Activated naive CD4-positive, alpha-beta T cell treated with anti-CD3 and anti-CD28 coated beads, Interleukin-2, amount 50 U/mL, for 16 hours (primary cell): Measurements from ENCODE around the gene SPRR5.

ENCODE experiments used
- DNase-seq: peaks from one replicate; pipeline ENCODE4 v3.0.0-alpha.2; 2020

Gene SPRR5

DNA sequence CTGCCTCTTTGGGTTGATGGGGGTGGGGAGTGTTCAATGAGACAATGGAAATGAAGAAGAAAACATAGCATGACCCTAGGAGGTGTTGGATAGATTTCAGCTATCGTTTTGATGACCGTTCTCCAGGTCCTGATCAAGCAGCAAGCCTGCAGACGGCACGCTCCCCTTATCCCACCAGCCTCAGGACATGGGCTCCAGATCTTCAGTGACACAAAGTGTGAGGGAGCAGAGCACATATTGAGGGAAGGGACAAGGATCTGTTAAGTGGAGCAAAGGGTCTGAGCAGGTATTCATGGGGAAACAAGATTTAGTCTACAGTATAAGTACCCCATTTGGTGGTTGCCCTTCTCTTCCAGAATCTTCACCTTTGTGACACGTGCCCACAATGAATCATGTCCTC is 4.7 kb downstream of the SPRR5 start:
- DNase-seq: no peak

DNA sequence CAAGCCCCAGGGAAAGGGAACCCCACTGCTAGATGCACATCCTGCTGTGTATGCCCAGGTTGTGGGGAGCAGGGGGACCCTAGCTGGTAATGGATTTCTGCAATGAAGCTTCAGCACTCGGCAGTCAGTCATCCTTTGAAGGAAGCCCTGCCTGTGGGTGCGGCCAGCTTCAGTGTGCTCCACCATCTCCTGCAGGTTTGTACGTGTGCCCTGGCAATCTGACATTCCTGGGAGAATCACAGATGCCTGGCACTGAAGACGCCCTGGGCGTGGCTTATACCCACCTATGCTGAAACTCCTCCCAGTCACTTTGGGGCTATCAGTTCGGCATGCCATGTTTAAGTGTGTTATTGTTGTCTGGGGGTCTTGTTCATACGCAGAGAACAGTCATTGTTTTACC is 6.8 kb downstream of the SPRR5 start:
- no peak for DNase-seq

DNA sequence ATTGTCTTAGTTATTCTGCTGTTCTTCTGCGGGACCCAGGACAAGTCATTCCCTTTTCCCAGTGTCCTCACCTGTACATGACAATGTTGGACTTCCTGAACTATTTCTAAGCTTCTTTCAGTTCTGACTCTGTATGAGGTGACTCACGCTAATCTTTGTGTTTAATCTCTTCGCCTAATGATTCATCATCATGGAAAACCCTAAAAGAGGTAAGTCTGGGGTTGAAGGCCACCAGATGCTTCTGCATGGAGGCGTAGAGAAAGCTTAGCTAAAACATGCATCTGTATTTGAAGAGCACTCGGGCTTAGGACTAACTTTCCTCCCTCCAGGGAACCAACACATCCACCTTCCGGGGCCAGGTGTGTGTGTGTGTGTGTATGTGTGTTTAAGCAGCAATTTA is 7.4 kb downstream of the SPRR5 start:
- no peak for DNase-seq

DNA sequence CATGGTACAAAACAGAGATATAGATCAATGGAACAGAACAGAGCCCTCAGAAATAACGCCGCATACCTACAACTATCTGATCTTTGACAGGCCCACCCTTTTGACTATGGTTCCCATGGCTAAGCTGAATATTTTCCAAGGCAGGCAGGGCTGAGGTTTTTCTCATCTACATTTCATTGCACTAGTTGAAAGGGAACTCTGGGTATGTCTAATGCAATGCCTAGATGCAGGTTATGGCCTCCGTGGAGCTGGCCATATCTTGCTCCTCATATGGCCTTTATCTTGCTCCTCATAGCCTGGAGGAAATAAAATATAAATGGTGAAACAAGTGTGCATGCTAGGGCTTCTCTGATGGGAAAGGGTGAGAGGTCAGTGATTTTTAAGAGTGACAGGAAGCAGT is 10.6 kb downstream of the SPRR5 start:
- DNase-seq: no peak

DNA sequence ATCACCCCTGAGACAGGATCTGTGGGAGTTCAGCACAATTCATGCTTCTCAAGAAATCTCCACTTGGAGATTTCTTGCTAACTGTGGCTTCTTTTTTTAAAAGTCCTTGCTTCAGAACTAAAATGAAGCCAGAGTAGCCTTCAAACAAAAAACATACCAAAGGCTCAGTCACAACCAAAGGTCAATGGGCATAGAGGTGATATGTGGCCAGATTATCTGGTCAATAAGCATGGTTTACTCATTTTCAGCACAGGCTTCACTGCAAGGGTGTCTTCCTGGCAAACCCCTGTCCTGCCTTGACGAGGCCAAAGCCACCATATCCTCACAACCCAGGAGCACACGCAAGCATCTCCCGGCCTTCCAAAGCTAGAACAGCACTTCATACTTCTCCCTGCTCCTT is 12.3 kb downstream of the SPRR5 start:
- no peak for DNase-seq

DNA sequence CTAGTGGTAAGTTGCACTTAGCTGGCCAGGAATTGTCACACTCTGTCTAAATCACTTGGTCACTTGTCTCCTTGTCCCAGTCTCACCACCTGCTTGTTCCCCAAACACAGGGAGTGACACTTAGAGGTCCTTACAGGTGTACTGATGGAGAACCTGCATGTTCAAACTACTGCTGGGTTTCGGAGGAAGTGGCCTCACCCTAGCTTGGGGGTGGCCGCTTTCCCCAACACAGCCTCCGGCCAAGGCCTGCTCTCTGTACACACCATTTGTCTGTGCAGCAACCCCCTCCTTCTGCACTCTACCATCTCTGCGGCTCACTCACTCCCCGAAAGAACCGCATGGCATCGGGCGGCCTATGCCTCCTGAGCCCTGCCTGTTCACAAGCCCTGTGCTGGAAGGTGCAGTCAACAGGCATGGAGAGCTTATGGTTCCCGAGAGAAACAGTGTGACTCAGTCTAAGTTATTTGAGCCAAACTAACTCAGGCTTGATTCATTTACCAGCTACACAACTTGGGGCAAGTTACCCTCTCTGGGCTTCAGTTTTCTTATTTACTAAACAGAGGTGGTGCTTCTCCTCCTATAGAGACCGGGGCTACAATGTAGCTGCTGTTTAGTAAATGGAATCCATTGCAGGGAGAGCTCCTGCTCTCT is 12.9 kb downstream of the SPRR5 start:
- no peak for DNase-seq

DNA sequence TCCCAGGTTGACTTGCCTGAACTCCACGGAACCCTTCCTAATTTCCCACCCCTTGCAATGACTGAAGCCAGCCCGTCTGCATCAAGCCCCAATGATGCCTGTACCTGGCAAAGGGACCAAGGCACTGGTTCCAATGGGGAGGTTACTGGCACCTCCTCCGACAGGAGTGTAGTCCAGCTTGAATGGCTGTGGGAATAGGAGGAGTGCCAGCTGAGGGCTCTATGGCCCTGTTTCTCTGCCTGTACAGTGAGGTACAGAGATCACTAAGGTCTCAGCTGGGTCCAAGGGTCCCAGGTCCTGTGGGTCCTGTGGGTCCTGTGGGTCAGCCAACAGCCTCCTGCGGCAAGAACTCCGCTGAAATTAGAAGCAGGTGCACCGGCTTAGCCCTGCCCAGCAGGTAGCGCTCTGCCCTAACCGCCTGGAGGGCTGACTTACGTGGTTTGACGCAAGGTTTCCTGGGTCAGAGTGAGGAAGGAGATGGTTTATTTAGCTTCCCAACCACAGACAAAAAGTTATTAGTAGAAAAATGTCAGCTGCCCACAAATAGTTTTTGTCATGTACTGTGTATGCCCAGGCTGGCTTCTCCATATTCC is 13.5 kb downstream of the SPRR5 start:
- DNase-seq: no peak

DNA sequence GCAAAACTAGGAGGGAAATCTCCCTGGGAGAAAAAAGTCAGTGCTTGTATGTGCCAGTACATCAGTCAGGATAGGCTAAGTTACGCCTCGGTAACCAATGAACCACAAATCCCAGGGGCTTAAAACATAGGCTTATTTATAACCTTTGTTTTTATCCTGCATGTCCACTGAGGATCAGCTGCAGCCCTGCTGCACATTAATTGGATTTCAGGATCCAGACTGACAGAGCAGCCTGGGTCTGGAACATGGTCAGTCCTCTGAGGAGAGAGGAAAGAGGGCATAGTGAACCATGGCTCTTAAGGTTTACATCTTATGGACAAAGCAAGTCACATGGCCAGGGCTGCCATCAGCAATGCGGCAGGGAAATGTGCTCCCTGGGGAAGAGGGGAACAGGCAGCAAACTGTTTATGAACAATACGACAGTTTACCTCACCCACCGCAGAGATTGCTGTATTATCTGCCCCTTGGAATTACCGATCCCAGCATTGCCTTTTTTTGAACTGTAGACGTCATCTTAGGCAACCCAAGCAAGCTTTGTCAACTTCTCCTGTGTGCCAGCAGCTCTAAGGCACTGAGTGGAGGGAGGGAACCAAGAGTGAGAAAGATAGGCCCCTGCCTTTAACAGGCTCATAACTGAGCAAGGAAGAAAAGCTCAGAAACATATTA is 14.4 kb downstream of the SPRR5 start:
- DNase-seq: no peak

DNA sequence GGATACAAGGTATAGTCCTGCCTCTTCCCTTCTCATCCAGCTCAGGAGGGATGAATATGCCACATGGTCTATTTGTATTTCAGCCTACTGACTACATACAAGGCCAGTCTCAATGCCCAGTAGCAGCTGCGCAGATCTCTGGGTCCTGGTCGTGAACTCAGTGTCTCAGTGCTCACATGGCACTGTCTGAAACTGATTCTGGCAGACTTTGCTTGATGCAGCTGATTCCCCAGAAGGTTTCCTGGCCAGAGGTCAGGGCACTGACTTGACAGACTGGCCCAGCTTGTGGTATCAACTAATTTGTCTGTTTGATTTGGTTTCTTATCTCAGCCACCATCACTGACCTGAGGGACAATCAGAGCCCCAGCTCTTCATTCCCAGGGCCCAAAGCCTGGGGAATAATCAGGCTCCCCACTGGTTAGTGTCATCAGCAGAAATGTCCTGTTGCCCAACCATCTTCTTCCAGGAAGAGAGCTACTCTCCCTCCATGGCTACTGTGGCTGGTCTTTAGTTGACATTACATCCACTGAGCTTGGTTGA is 15.9 kb downstream of the SPRR5 start:
- no peak for DNase-seq

DNA sequence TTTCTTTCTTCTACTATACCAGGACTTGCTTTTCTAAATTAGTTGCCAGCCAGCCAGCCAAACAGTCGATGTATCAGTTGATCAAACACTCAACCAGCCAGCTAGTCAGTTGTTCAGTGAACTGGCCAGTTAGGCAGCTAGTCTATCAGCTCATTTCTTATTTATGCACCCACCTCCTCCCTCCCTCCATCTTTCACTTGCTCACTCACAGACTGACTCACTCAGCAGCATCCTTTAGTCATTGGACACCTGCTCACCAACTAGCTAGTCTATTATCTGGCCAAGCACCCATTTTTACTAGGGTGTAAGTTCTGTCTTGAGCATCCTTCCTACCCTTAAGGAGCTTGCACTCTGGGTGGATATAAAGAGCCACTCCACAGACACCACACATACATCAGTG is 17.5 kb downstream of the SPRR5 start:
- no peak for DNase-seq

DNA sequence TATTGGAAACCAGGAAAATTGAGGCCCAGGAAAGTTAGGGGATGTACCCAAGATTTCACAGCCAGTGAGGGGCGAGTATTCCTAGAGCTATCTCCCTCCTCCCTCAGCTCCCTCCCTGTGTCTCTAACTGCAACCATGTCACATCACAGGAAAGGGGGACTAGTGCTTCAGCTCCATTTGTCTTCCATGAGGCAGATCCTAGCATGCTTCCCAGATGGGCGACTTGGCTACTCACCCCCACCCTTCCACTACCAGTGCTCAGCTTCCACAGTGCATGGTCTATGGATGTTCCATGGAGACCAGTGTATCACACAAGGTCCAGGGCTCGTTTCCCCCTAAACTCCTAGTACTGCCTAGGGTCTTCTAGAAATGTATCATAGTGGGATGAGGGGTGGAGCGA is 18.8 kb downstream of the SPRR5 start:
- no peak for DNase-seq

DNA sequence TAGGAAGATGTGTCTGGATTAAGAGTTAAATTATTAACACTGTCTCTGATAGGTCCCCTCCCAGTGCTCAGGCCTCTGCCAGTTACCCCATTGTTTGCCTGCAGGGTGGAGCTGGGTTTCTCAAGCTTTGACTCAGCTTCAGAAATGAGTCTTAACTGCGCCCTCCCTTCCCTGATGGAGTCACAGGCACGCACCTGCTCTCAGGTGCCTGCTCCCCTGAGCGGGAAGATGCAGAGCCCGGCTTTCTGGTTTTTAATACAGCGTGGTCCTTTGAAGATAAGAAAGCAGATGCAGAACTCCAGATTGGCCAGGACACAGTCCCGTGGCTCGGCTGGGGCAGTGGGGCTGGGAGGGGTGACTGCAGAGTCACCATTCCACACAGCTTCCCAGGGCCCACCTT is 20.2 kb downstream of the SPRR5 start:
- no peak for DNase-seq

DNA sequence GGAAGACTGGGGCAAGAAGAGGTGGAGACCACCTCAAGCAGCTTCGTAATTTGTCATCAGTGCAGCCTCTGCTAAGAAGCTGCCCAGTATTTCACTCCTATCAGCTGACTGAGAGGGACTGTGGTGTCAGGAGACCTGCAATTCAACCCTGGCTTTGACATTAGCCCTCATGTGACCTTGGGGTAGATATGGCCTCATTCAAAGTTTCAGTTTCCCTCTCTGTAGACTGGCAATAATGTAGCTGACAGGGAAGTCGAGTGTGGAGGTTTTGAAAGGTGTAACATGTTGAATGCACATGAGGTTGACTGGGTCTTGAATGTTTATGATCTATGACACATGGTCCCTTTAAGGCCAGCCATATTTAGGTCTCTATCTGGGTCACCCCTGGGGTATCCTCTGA is 21.2 kb downstream of the SPRR5 start:
- DNase-seq: no peak

DNA sequence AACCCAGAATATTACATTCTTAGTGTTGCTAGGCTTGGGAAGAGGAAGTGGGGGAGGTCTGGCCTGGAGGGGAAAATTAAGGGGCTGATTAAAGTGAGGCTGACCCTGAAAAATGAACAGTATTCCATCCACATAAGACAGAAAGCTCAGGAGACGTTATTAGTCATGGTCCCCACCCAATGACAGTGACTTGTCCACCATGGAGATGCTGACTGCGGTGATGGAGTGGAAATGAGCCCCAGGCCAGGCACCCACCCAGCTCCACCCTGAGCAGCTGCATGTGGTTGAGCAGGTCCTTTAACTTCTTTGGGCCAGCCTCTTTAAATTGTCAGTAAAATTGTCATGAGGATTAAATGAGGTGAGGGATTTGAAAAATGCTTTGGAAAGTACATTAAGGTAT is 22.0 kb downstream of the SPRR5 start:
- no peak for DNase-seq

DNA sequence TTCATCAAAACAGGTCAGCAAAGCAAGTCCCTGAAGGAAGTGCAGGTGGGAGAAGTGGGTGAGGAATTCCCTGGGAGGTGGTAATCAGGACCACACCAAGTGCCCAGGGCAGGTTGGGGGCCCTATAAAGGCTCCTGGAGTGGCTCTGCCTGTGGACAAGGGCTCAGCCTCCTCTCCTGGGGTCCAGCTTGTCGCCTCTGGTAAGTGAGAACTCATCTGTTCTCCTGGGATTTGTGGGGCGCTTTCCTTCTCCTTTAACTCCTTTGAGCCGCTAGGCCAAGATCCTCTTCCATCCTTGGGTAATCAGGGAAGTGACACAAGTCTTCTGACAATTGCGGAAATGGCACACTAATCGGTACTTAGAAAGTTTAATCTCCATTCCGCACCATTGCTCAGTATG is 23.5 kb downstream of the SPRR5 start, which contains the start of gene SPRR4:
SPRR4 (plus strand) TSS at position 154 of the 400 bp plus-strand sequence. CDS start 1,243 bp downstream, outside the sequence.
- DNase-seq: no peak

DNA sequence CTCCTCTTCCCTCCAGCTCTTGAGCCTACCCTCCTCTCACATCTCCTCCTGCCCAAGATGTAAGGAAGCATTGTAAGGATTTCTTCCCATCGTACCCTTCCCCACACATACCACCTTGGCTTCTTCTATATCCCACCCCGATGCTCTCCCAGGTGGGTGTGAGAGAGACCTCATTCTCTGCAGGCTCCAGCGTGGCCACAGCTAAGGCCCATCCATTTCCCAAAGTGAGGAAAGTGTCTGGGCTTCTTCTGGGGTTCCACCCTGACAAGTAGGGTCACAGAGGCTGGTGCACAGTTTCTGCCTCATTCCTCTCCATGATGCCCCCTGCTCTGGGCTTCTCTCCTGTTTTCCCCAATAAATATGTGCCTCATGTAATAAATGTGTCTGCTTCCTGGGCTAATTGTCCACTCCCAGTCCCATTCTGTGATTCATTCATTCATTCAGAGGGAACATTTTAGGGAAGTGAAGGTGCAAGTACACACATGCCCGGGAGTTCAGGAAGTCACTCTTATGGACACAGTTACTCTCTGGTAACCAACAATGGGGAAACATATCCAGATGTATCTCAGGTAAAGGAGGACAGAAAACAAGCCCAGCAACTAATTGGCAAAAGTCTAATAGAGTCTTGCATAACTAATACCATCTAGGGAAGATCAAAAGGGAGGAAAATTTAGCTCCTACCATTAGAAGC is 25.3 kb downstream of the SPRR5 start:
- no peak for DNase-seq

DNA sequence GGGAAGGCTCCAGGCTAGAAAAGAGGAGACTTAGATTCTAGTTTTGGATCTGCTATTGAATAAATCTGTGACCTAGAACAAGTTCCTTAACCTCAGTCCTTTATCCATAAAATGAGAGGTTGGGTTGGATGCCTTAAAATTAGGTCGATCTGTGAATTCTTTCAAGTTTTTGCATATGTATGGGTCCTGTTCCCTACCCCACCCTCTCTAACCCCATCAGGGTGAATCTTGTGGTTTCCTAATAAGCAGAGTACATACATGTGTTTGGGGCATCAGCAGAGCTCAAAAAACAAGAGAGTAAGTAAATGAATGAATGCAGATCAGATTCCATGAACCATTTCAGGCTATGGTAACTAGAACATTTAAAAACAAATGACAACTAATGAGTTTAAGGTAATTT is 29.7 kb downstream of the SPRR5 start:
- DNase-seq: no peak

DNA sequence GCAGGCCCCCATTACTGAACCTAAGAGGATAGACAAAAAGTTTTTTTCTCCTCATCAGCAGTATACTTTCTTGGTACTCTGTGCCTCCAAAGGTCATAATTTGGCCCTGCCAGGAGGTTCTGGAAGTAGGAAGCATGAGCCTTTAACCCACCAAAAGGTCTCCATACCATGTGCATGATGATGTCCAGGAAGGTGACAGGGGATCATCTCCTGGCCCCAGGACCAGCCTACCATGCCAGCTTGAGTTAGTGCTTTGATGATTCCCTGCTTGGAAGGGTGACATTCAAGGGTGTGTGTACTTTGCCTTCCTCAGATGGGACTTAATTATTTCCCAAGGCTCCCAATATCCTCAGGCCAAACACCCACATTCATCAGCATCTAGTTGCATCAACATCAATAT is 30.6 kb downstream of the SPRR5 start:
- no peak for DNase-seq

DNA sequence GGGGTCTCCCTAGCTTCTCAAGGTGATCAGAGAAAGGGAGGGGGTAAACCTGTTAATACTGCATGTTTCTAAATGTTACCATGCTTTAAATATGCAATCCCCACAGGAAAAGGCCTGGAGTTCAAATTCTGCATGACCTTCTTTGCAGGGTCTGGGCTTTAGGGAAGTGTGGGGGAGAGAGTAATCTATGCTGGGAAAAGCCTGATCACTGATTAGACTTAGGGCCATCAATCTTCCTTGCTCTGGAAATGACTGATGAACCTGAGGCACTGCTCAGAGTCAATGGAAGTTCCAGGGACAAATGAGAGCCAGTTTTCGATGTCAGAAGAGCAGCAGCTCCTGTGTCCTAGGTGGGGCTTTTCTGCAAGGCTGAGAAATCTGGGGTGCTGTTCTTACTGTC is 33.7 kb downstream of the SPRR5 start:
- DNase-seq: no peak

DNA sequence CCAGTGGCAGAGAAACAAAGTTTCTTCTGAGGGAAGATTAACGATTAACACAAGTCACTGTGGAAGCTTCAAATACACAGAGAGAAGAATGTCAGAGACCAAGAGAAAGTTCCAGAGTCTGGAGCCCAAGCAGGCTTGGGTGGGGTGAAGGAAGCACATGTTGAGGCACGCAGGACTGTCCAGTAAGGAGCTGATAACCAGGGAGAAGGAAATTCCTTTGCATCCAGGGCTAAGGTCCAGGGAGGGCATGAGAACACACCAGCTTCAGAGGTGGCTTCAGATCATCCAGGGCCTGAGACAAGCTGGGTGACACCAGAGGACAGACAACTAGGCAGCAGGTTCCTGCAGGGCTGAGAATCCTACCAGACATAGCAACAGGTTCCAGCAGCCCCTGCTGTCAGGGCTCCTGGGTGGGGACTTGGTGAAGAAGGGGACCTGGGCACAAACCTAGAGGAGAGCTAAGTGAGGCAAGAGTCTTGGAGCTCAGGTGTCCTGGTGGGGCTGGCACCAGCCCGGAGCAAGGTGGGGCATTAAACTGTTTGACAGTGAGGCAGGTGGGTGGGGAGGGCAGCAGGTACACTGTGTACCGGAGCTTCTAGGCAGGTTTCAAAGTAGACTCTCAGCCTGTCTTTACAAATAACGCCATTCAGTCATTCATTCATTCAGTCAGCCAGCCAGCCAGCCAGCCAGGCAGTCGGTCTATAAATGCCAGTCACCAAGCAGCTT is 34.3 kb downstream of the SPRR5 start:
- no peak for DNase-seq

DNA sequence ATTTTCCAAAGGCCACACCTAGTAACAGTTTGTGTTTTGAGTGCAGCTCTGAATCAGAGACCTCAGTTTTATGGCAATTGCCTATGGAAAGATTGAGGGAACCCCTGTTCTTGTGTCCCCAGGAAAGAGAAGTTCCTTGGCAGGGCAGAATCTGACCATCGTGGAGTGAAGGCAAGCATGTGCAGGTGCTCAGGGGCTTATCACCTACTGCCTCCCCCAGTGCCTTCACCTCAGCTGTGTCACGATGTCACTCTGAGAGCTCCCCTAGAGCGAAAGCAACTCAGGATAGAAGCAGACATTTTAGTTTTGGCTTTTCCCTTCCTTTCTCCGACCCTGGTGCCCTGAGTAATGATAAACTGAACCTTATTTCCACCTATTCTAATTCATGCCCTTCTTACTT is 35.1 kb downstream of the SPRR5 start:
- no peak for DNase-seq

DNA sequence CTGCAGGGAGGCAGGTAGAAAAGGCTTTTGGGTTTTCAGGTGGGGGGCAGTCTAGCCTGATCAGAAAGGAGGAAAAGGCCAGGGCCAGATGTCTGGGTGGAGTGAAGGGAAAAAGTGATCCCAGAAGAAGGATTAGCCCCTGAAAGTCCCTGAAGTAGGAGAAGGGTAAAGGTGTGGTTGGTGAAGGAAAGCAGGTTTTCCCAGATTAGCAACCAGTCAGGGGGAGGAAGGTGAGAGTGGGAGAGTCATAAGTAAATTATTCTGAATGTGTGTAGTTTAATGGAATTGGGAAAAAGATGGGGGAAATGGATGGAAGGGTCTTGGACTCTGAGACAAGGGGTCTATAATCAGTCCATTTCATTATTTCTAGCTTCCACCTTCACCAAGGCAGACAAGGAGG is 36.2 kb downstream of the SPRR5 start:
- DNase-seq: no peak

DNA sequence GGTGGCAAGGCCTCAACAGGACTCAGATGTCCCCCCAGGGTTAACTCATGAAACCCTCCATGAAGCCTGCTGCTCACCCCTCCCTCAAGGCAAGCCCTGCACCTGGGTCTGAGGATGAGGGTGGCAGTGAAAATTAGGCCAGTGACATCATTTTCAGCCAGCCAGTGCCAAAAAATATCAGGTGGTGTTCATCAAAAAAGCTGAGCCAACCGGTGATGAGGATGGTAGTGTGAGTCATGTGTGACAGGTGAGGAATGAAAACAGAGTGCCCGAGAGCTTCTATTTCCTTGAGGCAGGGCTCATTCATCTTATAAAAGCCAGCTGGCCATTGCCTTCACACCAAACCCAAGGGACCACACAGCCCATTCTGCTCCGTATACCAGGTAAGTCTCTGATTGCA is 36.7 kb downstream of the SPRR5 start, which contains the start of gene SPRR1A:
SPRR1A (plus strand) TSS at position 339 of the 400 bp plus-strand sequence. CDS start 1,150 bp downstream, outside the sequence.
- DNase-seq: no peak
